Neural cell (in vitro differentiated cells): ENCODE data around the gene FGF5. TPM values are rescaled to one million over a fixed set of nuclear protein-coding genes. Genes with fewer than 3 reads are reported as not detected.

Source experiments
- H2AFZ ChIP-seq: fragments of 200-600, 300-800 bp; sonication (generic), shearing (Covaris generic); 2 replicates; pipeline ENCODE4 v1.6.0; 2014; ENCODE audit warnings: low read depth, mild to moderate bottlenecking, antibody characterized with exemption, low read length, moderate library complexity
- H3F3A ChIP-seq: fragments of 200-600 bp; shearing (Covaris generic); 2 replicates; pipeline ENCODE4 v1.6.1; 2016; ENCODE audit warnings: mild to moderate bottlenecking, moderate library complexity, mixed read lengths, antibody characterized with exemption, low read length; ENCODE audit not compliant: insufficient read depth, poor library complexity, severe bottlenecking
- H3K27ac ChIP-seq: fragments of 200-600, 300-800 bp; sonication (generic), shearing (Covaris generic); 2 replicates; pipeline ENCODE4 v1.5.1; 2014; ENCODE audit warnings: mild to moderate bottlenecking, low read length, moderate library complexity
- H3K27me3 ChIP-seq: fragments of 300-800, 200-600 bp; sonication (generic), shearing (Covaris generic); 2 replicates; pipeline ENCODE4 v1.6.0; 2014; ENCODE audit warnings: mild to moderate bottlenecking, low read depth, low read length, moderate library complexity; ENCODE audit not compliant: insufficient read depth
- H3K36me3 ChIP-seq: fragments of 300-800, 200-600 bp; sonication (generic), shearing (Covaris generic); 2 replicates; pipeline ENCODE4 v1.5.1; 2014; ENCODE audit warnings: mild to moderate bottlenecking, antibody characterized with exemption, low read length, moderate library complexity; ENCODE audit not compliant: insufficient read depth
- H3K4me2 ChIP-seq: fragments of 300-800, 200-600 bp; sonication (generic), shearing (Covaris generic); 2 replicates; pipeline ENCODE4 v1.6.0; 2014; ENCODE audit warnings: mild to moderate bottlenecking, low read length
- H3K4me3 ChIP-seq: fragments of 300-800, 200-600 bp; sonication (generic), shearing (Covaris generic); 2 replicates; pipeline ENCODE4 v1.5.1; 2014; ENCODE audit warnings: mild to moderate bottlenecking, low read length, moderate library complexity
- H3K79me2 ChIP-seq: fragments of 200-600 bp; shearing (Covaris generic); replicated peaks from 2 replicates; pipeline ENCODE4 v1.6.0; 2014; ENCODE audit warnings: mild to moderate bottlenecking, low read length, moderate library complexity; ENCODE audit not compliant: insufficient read depth
- H3K9ac ChIP-seq: fragments of 300-800, 200-600 bp; sonication (generic), shearing (Covaris generic); 2 replicates; pipeline ENCODE4 v1.6.1; 2016; ENCODE audit warnings: mild to moderate bottlenecking, low read length, mixed read lengths
- H3K9me2 ChIP-seq: fragments of 200-600 bp; shearing (Covaris generic); 2 replicates; pipeline ENCODE4 v1.6.1; 2016; ENCODE audit warnings: mild to moderate bottlenecking, low read length, mixed read lengths; ENCODE audit not compliant: insufficient read depth
- H3K9me3 ChIP-seq: fragments of 200-600, 300-800 bp; sonication (generic), shearing (Covaris generic); 2 replicates; pipeline ENCODE4 v1.6.1; 2016; ENCODE audit warnings: mild to moderate bottlenecking, mixed run types, low read length, moderate library complexity, mixed read lengths
- H4K20me1 ChIP-seq: fragments of 200-600 bp; shearing (Covaris generic); 2 replicates; pipeline ENCODE4 v1.6.1; 2016; ENCODE audit warnings: mild to moderate bottlenecking, mixed run types; ENCODE audit not compliant: insufficient read depth
- CTCF ChIP-seq: fragments of 450-650 bp; IDR thresholded peaks from 2 replicates; pipeline ENCODE4 v1.5.1; 2014; ENCODE audit warnings: antibody characterized with exemption, mild to moderate bottlenecking, moderate library complexity; ENCODE audit not compliant: poor library complexity, severe bottlenecking
- EP300 ChIP-seq: fragments of 450-650 bp; conservative IDR thresholded peaks from 2 replicates; pipeline ENCODE4 v1.6.1; 2014; ENCODE audit warnings: antibody characterized with exemption, mild to moderate bottlenecking, moderate library complexity; ENCODE audit not compliant: poor library complexity, severe bottlenecking
- EZH2 ChIP-seq: fragments of 200-600, 300-800 bp; shearing (Covaris generic), sonication (generic); IDR thresholded peaks from 2 replicates; pipeline ENCODE4 v1.6.1; 2014; ENCODE audit warnings: antibody characterized with exemption, low read length, borderline replicate concordance, mild to moderate bottlenecking; ENCODE audit not compliant: insufficient read depth, poor library complexity, severe bottlenecking
- MXI1 ChIP-seq: fragments of 450-650 bp; conservative IDR thresholded peaks from 2 replicates; pipeline ENCODE4 v1.6.1; 2014; ENCODE audit warnings: antibody characterized with exemption, mild to moderate bottlenecking; ENCODE audit not compliant: poor library complexity, severe bottlenecking
- POLR2AphosphoS5 ChIP-seq: IDR thresholded peaks from 2 replicates; pipeline ENCODE4 v1.6.1; 2012
- RAD21 ChIP-seq: fragments of 450-650 bp; conservative IDR thresholded peaks from 2 replicates; pipeline ENCODE4 v1.6.1; 2014; ENCODE audit warnings: antibody characterized with exemption, mild to moderate bottlenecking, moderate library complexity
- REST ChIP-seq: IDR thresholded peaks from 2 replicates; pipeline ENCODE4 v1.6.1; 2012; ENCODE audit warnings: borderline replicate concordance
- SMC3 ChIP-seq: fragments of 450-650 bp; conservative IDR thresholded peaks from 2 replicates; pipeline ENCODE4 v1.6.1; 2014; ENCODE audit warnings: antibody characterized with exemption, mild to moderate bottlenecking, moderate library complexity; ENCODE audit not compliant: poor library complexity
- TAF1 ChIP-seq: IDR thresholded peaks from 2 replicates; pipeline ENCODE4 v1.6.1; 2012; ENCODE audit warnings: low read depth
- polyA plus RNA-seq: library from polyadenylated mRNA; depleted of rRNA; stranded (reverse); fragments of >200 nt; gene quantifications from 2 replicates; pipeline ENCODE4 v1.2.3, GENCODE V29; 2014

The FGF5 gene
- polyA plus RNA-seq, 1 donor from 2014 or later = 0.26 TPM

GRCh38 chr4:80268081-80268823 is 1.8 kb downstream of the FGF5 start:
- Histone ChIP-seq H3K9ac (no peak overlapping the region), H3K27me3 (peaks cover 80% of the 10 kb centered on the region), H3K4me3 (peak overlapping the region; percentile 9), H3K4me2 (no peak overlapping the region), H3K9me3 (peaks cover 3% of the 10 kb centered on the region), H3K9me2 (no peaks in the 10 kb centered on the region), H4K20me1 (no peaks in the 10 kb centered on the region), H3F3A (no peaks in the 10 kb centered on the region), H3K79me2 (no peaks in the 10 kb centered on the region), H2AFZ (no peak overlapping the region), H3K27ac (no peak overlapping the region), H3K36me3 (no peaks in the 10 kb centered on the region)
- no peak for TF ChIP-seq EZH2

- H3K9me3 ChIP-seq = peaks cover 3% of the 10 kb centered on the region
These were observed 2.5 kb downstream of the FGF5 start for GRCh38 chr4:80268936-80269335.

More at GRCh38 chr4:80268936-80269335, 2.5 kb downstream of the FGF5 start:
- Histone ChIP-seq H3K4me3 (no peak overlapping the region), H3K79me2 (no peaks in the 10 kb centered on the region), H3K9ac (no peak overlapping the region), H3F3A (no peaks in the 10 kb centered on the region), H3K4me2 (no peak overlapping the region), H3K36me3 (no peaks in the 10 kb centered on the region), H3K9me2 (no peaks in the 10 kb centered on the region), H4K20me1 (no peaks in the 10 kb centered on the region), H3K27me3 (peaks cover 80% of the 10 kb centered on the region), H3K27ac (no peak overlapping the region), H2AFZ (no peak overlapping the region)
- no peak for TF ChIP-seq EP300
- TF ChIP-seq TAF1 = no peak
- TF ChIP-seq POLR2AphosphoS5 = no peak
- TF ChIP-seq CTCF = no peak
- TF ChIP-seq MXI1 = no peak
- TF ChIP-seq RAD21 = no peak
- no peak for TF ChIP-seq SMC3
- no peak for TF ChIP-seq REST
- no peak for TF ChIP-seq EZH2
